Measurements from ENCODE around the gene SCUBE3. TPM values are rescaled to one million over a fixed set of nuclear protein-coding genes. Genes with fewer than 3 reads are reported as not detected.

Gene SCUBE3
- under 1 TPM in 1 of 2 donors, not detected in 1; 0.33 TPM for total RNA-seq

DNA sequence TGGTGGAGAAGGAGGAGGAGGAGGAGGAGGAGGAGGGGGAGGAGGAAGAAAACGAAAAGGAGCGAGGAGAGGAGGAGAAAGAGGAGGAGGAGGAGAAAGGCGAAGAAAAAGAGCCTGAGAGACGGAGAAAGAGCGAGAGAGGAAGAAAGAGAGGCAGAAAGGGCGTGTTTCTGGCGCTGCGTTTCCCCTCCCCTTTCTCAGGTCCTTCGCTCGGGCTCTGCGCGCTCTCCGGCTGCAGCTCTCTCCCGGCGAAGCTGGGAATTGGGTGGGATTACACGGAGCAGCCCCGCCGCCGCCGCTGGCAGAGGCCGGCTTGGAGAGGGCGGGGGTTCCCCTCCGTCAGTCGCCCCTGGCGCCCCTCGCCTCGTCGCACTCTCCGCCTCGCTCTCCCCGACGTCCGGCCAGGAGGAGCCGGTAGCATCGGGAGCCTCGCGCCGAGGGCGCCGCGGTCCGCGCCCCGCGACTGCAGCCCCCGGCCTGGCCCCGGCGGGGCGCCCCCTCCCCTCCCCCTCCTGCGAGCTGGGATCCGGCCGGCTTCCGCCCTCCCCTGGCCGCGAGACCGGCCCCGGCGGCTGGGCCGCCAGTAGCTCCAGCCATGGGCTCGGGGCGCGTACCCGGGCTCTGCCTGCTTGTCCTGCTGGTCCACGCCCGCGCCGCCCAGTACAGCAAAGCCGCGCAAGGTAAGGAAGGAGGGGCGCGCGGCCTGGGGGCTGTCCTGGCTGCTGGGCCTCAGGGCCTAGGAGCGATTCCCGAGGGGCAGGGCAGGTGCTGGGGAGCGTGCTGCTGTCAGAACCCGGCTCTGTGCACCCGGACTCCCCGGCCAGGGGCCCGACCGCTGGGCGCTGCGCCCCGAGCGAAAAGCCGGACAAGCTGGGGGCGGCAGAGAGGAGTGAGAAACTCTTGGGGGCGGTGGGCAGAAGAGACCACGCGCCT, at the start of gene SCUBE3:
Gene SCUBE3 (plus strand): TSS at position 133 of the 933 bp plus-strand sequence. CDS start 463 bp downstream, at position 596.
- Histone ChIP-seq H3K9me3 (no peaks in the 10 kb centered on the region), H3K27ac (no peak within 1 kb of the TSS), H3K36me3 (replicated peaks in 1 of 2; ENCODE audit: insufficient read depth in 1 of 2, low read depth in 2 of 2) (no peaks in the 10 kb centered on the region), H3K4me3 (peak within 1 kb of the TSS in 1 of 2 donors; percentile 8), H3K4me1 (peaks cover 17% of the 10 kb centered on the region), H3K27me3 (peaks cover 0 to 24% of the 10 kb centered on the region in 2 donors)
- WGBS, 2 donors: 1 to 2% methylated on average over 32 to 82 of the region's 89 CpGs
- no peak for TF ChIP-seq POLR2A (IDR thresholded peaks at IDR 0.05)
- TF ChIP-seq, protein P1, sequence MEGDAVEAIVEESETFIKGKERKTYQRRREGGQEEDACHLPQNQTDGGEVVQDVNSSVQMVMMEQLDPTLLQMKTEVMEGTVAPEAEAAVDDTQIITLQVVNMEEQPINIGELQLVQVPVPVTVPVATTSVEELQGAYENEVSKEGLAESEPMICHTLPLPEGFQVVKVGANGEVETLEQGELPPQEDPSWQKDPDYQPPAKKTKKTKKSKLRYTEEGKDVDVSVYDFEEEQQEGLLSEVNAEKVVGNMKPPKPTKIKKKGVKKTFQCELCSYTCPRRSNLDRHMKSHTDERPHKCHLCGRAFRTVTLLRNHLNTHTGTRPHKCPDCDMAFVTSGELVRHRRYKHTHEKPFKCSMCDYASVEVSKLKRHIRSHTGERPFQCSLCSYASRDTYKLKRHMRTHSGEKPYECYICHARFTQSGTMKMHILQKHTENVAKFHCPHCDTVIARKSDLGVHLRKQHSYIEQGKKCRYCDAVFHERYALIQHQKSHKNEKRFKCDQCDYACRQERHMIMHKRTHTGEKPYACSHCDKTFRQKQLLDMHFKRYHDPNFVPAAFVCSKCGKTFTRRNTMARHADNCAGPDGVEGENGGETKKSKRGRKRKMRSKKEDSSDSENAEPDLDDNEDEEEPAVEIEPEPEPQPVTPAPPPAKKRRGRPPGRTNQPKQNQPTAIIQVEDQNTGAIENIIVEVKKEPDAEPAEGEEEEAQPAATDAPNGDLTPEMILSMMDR (IDR thresholded peaks at IDR 0.05): no peak
- intact Hi-C loops (cut with DNase I): loop anchor here (10.0 kb wide), 1 partner anchor 229 kb away; no protein-coding TSS in a partner anchor
- DNase-seq: peak in 2 of 4 donors; percentile 20 to 23
- peak; percentile 51 for ATAC-seq

- DNase-seq (no peak), ATAC-seq (no peak)
- H3K27ac ChIP-seq: no peak overlapping the region
- TF ChIP-seq POLR2A (IDR thresholded peaks at IDR 0.05): no peak
- TF ChIP-seq, protein P1 (IDR thresholded peaks at IDR 0.05): no peak
- WGBS, 2 donors: 76 to 85% methylated on average over 6 of the region's 6 CpGs
- H3K36me3 ChIP-seq (replicated peaks in 1 of 2; ENCODE audit: insufficient read depth in 1 of 2, low read depth in 2 of 2): no peaks in the 10 kb centered on the region
- intact Hi-C loops (cut with DNase I): no loop called here
- no peaks in the 10 kb centered on the region for H3K27me3 ChIP-seq
- H3K4me1 ChIP-seq: peaks cover 23% of the 10 kb centered on the region
- no peaks in the 10 kb centered on the region for H3K9me3 ChIP-seq
- no peak overlapping the region for H3K4me3 ChIP-seq
Observed at GRCh38 chr6:35164277-35164676, 49.5 kb upstream of the SCUBE3 start.

- intact Hi-C loops (cut with DNase I): no loop called here
- DNase-seq (no peak), ATAC-seq (no peak)
- H3K27me3 ChIP-seq: no peaks in the 10 kb centered on the region
- no peak for TF ChIP-seq POLR2A (IDR thresholded peaks at IDR 0.05)
- TF ChIP-seq, protein P1 (IDR thresholded peaks at IDR 0.05): no peak
- no peak overlapping the region for H3K4me3 ChIP-seq
- H3K9me3 ChIP-seq: no peaks in the 10 kb centered on the region
- WGBS, 2 donors: 93 to 95% methylated on average over 4 of the region's 4 CpGs
- H3K4me1 ChIP-seq: peaks cover 23% of the 10 kb centered on the region
- no peak overlapping the region for H3K27ac ChIP-seq
- no peaks in the 10 kb centered on the region for H3K36me3 ChIP-seq (replicated peaks in 1 of 2; ENCODE audit: insufficient read depth in 1 of 2, low read depth in 2 of 2)
Observed at GRCh38 chr6:35164868-35165267, 48.9 kb upstream of the SCUBE3 start.

GRCh38 chr6:35165630-35166071, 48.1 kb upstream of the SCUBE3 start:
- Histone ChIP-seq H3K9me3 (no peaks in the 10 kb centered on the region), H3K4me1 (peaks cover 23% of the 10 kb centered on the region), H3K36me3 (replicated peaks in 1 of 2; ENCODE audit: insufficient read depth in 1 of 2, low read depth in 2 of 2) (no peaks in the 10 kb centered on the region), H3K4me3 (no peak overlapping the region), H3K27me3 (no peaks in the 10 kb centered on the region), H3K27ac (peak overlapping the region; percentile 20 to 77 (median 58))
- intact Hi-C loops (cut with DNase I): no loop called here
- ATAC-seq (peak; percentile 87), DNase-seq (peak in 3 of 4 donors; percentile 30 to 68 (median 34))
- 67 to 75% methylated on average over 2 of the region's 2 CpGs for WGBS, 2 donors
- TF ChIP-seq, protein P1 (IDR thresholded peaks at IDR 0.05): no peak
- no peak for TF ChIP-seq POLR2A (IDR thresholded peaks at IDR 0.05)

Data from body of pancreas (tissue), 4 donors.